Ovary (tissue), 3 donors: ENCODE measurements around the gene XPC.

ENCODE experiments used
- EP300 ChIP-seq: sonication (generic); formaldehyde crosslinking; IDR thresholded peaks from one replicate; pipeline ENCODE4 v1.6.1; 2017; ENCODE audit warnings: antibody characterized with exemption
- POLR2A ChIP-seq: fragments of 450-650 bp; IDR thresholded peaks from one replicate; pipeline ENCODE4 v1.6.1; 2017; ENCODE audit warnings: antibody characterized with exemption, mild to moderate bottlenecking, moderate library complexity
- TF ChIP-seq, protein P1 (sequence below), 3 donors: fragments of 450-650 bp in 2 of 3; fragments of 200-600 bp in 1 of 3; IDR thresholded peaks; one replicate each; pipeline versions ENCODE4 v1.5.1 to v1.8.0; 2016 to 2022; ENCODE audit warnings: antibody characterized with exemption in 3 of 3, mild to moderate bottlenecking in 1 of 3
- donor health status: DM: no; HTN: no; CAD: no.

DNA sequence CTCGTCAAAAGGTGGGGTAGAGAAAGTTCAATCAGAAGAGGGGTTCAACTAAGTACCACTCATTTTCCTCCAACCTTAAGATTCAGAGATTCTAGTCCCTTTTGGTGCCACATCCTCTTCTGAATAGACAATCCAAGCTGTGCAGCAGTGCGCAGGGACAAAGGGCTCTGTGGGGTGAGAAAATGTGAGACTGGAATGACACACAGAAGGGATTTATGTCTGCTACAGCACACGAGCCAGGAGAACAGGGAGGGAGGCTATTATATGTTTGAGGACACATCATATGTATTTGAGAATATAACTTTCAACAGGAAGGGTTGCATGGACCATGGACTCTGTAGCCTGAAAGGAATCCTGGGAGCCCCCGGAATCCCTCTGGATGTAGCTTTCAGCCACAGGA, 33.2 kb upstream of the XPC start:
- TF ChIP-seq, protein P1, sequence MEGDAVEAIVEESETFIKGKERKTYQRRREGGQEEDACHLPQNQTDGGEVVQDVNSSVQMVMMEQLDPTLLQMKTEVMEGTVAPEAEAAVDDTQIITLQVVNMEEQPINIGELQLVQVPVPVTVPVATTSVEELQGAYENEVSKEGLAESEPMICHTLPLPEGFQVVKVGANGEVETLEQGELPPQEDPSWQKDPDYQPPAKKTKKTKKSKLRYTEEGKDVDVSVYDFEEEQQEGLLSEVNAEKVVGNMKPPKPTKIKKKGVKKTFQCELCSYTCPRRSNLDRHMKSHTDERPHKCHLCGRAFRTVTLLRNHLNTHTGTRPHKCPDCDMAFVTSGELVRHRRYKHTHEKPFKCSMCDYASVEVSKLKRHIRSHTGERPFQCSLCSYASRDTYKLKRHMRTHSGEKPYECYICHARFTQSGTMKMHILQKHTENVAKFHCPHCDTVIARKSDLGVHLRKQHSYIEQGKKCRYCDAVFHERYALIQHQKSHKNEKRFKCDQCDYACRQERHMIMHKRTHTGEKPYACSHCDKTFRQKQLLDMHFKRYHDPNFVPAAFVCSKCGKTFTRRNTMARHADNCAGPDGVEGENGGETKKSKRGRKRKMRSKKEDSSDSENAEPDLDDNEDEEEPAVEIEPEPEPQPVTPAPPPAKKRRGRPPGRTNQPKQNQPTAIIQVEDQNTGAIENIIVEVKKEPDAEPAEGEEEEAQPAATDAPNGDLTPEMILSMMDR (IDR thresholded peaks at IDR 0.05), result no peak
- TF ChIP-seq POLR2A (no peak), EP300 (no peak)
